WERI-Rb-1 (cell line): ENCODE data around the gene MYO16.

Source experiments
- DNase-seq: peaks from one replicate; pipeline ENCODE4 v3.0.0-alpha.2; 2020
- H3K27ac ChIP-seq: fragments of 250-450 bp; sonication (Bioruptor Pico); 2 replicates; pipeline ENCODE4 v1.5.1; 2020; ENCODE audit warnings: mild to moderate bottlenecking, moderate library complexity
- H3K27me3 ChIP-seq: fragments of 250-450 bp; sonication (Bioruptor Pico); 2 replicates; pipeline ENCODE4 v1.5.1; 2021; ENCODE audit warnings: mild to moderate bottlenecking, low read depth, moderate library complexity; ENCODE audit not compliant: insufficient read depth, severe bottlenecking
- H3K36me3 ChIP-seq: fragments of 250-450 bp; sonication (Bioruptor Pico); 2 replicates; pipeline ENCODE4 v1.5.1; 2020; ENCODE audit warnings: mild to moderate bottlenecking, moderate library complexity
- H3K4me3 ChIP-seq: 2 replicates; pipeline ENCODE4 v1.5.1; 2011; ENCODE audit warnings: low read depth, mild to moderate bottlenecking, control low read depth, low read length
- H3K9me3 ChIP-seq: fragments of 250-450 bp; sonication (Bioruptor Pico); 2 replicates; pipeline ENCODE4 v1.5.1; 2021; ENCODE audit warnings: mild to moderate bottlenecking, moderate library complexity; ENCODE audit not compliant: severe bottlenecking
- TF ChIP-seq, protein P1 (sequence below): IDR thresholded peaks from 2 replicates; pipeline ENCODE4 v1.5.1; 2011; ENCODE audit warnings: low read depth, mild to moderate bottlenecking, control low read depth, inconsistent platforms, low read length

The MYO16 gene

DNA sequence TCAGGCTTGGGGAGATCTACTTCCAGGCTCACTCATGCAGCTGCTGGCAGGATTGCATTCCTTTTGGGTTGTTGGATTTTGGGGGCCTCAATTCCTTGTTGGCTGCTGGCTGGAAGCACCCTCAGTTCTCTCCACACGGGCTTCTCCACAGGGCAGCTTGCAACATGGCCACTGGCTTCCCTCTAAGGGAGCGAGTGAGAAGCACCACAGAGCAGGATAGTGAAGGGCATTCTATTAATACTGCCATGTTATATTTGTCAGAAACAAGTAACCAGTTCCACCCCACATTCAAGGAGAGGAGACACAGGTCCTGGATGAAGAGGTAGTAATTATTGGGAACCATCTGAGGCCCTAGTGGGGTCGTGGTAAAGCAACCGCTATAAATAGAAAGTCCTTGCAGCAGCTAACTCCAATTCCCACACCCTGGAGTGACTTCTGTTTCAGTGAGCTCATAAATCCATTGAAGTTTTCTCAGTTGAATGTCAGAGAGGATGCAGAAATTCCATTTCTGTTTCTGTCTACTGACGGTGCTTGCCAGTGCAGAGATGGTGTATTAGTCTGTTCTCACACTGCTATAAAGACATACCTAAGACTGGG lies 598.0 kb downstream of the MYO16 start:
- Histone ChIP-seq H3K27ac (no peak overlapping the region), H3K4me3 (no peak overlapping the region), H3K36me3 (no peaks in the 10 kb centered on the region), H3K27me3 (no peaks in the 10 kb centered on the region), H3K9me3 (no peaks in the 10 kb centered on the region)
- TF ChIP-seq, protein P1, sequence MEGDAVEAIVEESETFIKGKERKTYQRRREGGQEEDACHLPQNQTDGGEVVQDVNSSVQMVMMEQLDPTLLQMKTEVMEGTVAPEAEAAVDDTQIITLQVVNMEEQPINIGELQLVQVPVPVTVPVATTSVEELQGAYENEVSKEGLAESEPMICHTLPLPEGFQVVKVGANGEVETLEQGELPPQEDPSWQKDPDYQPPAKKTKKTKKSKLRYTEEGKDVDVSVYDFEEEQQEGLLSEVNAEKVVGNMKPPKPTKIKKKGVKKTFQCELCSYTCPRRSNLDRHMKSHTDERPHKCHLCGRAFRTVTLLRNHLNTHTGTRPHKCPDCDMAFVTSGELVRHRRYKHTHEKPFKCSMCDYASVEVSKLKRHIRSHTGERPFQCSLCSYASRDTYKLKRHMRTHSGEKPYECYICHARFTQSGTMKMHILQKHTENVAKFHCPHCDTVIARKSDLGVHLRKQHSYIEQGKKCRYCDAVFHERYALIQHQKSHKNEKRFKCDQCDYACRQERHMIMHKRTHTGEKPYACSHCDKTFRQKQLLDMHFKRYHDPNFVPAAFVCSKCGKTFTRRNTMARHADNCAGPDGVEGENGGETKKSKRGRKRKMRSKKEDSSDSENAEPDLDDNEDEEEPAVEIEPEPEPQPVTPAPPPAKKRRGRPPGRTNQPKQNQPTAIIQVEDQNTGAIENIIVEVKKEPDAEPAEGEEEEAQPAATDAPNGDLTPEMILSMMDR, result no peak
- DNase-seq, result no peak

DNA sequence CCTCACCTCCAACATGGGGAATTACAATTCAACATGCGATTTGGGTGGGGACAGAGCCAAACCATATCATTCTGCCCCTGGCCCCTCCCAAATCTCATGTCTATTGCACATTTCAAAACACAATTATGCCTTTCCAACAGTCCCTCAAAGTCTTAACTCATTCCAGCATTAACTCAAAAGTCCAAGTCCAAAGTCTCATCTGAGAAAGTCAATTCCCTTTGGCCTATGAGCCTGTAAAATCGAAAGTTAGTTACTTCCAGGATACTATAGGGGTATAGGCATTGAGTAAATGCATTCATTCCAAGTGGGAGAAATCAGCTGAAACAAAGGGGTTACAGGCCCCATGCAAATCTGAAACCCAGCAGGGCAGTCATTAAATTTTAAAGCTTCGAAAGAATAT lies 598.8 kb downstream of the MYO16 start:
- Histone ChIP-seq H3K36me3 (no peaks in the 10 kb centered on the region), H3K27me3 (no peaks in the 10 kb centered on the region), H3K27ac (no peak overlapping the region), H3K9me3 (no peaks in the 10 kb centered on the region), H3K4me3 (no peak overlapping the region)
- TF ChIP-seq, protein P1, result no peak
- no peak for DNase-seq

DNA sequence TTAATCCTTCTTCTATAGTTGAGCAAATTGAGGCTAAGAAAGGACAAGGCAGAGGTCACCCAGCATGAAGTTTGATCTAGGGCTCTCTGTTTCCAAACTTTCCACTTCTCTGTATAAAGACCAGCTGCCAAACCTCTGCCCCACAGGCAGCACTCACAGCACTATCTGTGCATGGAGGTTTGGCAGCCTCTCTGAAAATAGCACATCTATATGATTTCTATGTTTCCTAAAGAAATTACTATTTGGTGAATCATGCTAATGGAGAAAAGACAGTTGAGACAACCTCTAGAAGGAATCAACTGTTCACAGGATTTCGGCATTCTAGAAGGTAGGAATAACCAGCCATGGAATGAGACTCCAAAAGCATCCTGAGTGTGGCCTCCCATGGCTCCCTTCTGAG lies 602.5 kb downstream of the MYO16 start:
- no peaks in the 10 kb centered on the region for H3K27me3 ChIP-seq
- no peak overlapping the region for H3K4me3 ChIP-seq
- no peak overlapping the region for H3K27ac ChIP-seq
- TF ChIP-seq, protein P1, result no peak
- no peaks in the 10 kb centered on the region for H3K36me3 ChIP-seq
- no peak for DNase-seq
- H3K9me3 ChIP-seq, result no peaks in the 10 kb centered on the region

DNA sequence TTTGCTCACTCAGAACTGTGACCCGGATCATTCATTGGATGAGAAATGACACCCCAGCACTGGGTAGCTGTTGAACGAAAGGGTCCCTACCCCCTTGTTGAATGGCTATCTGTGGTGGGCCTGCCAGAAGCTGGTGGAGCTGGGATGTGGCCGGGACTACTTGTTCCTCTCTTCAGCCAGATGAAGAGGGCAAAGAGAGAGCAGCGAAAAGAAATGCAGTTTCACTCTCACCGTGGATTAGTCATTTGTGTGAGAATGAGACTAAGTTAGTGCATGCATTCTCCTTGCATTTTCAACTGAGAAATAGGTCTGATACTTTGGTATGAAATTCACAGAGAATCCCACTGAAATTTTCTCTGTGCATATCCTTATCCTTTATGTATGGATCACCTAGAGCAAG lies 603.9 kb downstream of the MYO16 start:
- TF ChIP-seq, protein P1, result no peak
- Histone ChIP-seq H3K27ac (no peak overlapping the region), H3K36me3 (no peaks in the 10 kb centered on the region), H3K9me3 (no peaks in the 10 kb centered on the region), H3K27me3 (no peaks in the 10 kb centered on the region), H3K4me3 (no peak overlapping the region)
- no peak for DNase-seq

DNA sequence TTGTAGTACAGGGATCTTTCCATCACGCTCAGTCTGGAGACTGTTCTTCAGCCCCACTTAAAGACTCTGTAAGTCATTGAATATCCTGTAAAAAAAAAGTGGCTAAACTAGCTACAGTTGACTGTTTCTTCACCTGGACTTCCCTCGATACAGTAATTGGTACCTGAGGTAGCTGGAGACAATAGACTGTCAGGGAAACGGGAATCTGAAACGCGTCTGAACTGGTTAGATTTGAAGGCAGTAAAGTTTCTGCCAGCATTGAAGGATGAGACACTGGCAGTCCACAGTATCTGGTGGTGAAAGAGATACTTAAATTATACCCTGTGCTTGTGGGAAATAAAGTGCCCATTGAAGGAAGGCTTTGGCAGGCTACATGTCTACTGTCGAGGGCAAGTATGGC lies 606.5 kb downstream of the MYO16 start:
- TF ChIP-seq, protein P1, result no peak
- no peak for DNase-seq
- Histone ChIP-seq H3K36me3 (no peaks in the 10 kb centered on the region), H3K9me3 (no peaks in the 10 kb centered on the region), H3K4me3 (no peak overlapping the region), H3K27me3 (no peaks in the 10 kb centered on the region), H3K27ac (no peak overlapping the region)

DNA sequence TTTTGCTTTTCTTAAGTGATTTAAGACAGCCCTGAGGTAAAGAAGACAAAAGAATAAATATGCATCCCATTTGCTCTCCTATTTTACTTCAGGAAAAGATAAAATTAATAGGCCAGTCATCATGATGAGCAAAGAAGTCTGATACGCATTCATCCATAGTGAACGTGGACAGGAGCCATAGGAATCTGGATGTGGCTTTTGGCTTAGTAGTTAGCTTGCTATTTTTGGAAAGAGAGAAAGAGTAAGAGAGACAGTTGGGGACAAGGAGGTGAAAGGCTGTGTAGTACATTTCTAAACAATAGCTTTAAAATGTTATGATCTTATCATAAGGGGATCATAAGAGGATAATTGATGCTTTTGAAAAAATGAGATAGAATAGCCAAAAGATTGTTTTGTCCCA lies 611.7 kb downstream of the MYO16 start:
- H3K27me3 ChIP-seq, result no peaks in the 10 kb centered on the region
- TF ChIP-seq, protein P1, result no peak
- H3K4me3 ChIP-seq, result no peak overlapping the region
- no peaks in the 10 kb centered on the region for H3K36me3 ChIP-seq
- DNase-seq, result no peak
- H3K9me3 ChIP-seq, result no peaks in the 10 kb centered on the region
- no peak overlapping the region for H3K27ac ChIP-seq
